Islet precursor cell (in vitro differentiated cells): Measurements from ENCODE around the gene MAST4.
"Not testable (repeated sequence)": the region's sequence is repeated elsewhere in the genome, so short reads cannot be mapped to it uniquely, and the experiment has no call there.

Experiments
- DNase-seq: peaks from one replicate; pipeline ENCODE4 v3.0.0-alpha.2; 2018

The MAST4 gene

DNA sequence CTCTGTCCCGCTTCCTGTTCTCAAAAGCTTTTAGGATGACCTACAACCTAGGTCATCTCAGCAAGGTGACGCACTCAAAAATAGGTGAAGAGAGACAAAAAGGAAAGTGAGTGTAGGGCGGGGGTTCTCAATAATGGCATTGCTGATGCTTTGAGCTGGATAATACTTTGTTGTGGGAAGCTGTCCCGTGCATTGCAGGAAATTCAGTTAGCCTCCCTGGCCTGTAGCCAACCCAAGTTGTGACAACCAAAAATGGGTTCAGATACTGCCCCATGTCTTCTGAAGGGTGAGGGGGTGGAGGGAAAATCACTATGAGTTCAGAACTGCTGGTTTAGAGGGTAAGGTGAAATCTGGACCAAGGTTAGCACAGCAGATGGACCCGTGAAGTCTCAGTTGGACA, 151.4 kb downstream of the MAST4 start:
- no peak for DNase-seq

- DNase-seq = not testable (repeated sequence)
Observed at GRCh38 chr5:66752668-66753067, 156.5 kb downstream of the MAST4 start.

DNA sequence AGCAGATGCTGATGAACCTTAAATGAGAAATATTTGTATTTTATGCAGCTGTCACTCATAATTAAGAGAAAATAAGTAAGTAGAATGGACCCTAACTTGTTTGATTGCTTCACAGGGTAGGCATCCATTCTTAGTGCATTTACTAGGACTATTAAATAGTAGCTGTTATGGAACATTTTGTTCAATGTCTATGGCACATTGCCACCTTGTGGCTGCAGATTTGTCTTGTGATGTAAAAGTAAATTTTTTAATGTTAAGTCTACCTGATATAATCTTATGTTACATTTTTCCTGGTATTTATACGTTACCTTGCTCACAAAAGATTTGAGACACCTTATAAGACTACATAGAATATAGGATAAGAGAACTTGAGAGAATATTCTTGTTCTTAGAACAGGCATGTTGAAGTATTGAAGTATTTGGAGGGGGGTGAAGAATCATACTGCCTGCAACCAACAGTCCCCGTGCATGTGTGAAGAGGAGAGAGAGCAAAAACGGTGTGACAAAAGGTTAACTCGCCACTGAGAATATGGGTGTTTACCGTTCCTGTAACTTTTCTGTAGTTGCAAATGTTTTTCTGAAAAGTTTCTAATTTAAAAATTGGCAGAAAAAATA, 161.1 kb downstream of the MAST4 start:
- no peak for DNase-seq

DNA sequence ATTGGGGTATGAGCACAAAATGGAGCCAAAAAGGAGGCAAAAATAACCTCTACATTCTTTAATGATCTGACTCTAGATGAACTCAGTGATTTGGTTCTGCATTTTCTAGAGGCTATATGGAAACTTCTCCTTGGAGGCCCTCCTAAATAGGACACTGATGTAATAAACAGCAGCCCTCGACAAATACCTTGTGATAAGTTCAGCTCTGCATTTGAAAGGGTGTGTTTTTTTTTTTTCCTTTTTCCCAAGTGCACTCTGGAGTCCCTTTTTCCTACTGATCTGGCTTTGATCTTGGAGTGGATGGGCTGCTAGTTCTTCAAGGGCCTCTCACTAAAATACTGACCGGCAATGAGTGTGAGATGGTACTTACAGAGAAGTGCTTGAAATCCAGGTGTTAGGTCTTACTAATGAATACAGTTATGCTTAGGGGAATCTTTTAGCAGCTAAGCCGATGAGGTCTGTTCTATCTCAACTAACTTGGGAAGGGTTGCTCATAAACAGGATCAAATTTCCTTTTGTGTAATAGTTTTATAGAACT, 161.7 kb downstream of the MAST4 start:
- DNase-seq = no peak

- no peak for DNase-seq
Observed at GRCh38 chr5:66769030-66769733, 173.0 kb downstream of the MAST4 start.

DNA sequence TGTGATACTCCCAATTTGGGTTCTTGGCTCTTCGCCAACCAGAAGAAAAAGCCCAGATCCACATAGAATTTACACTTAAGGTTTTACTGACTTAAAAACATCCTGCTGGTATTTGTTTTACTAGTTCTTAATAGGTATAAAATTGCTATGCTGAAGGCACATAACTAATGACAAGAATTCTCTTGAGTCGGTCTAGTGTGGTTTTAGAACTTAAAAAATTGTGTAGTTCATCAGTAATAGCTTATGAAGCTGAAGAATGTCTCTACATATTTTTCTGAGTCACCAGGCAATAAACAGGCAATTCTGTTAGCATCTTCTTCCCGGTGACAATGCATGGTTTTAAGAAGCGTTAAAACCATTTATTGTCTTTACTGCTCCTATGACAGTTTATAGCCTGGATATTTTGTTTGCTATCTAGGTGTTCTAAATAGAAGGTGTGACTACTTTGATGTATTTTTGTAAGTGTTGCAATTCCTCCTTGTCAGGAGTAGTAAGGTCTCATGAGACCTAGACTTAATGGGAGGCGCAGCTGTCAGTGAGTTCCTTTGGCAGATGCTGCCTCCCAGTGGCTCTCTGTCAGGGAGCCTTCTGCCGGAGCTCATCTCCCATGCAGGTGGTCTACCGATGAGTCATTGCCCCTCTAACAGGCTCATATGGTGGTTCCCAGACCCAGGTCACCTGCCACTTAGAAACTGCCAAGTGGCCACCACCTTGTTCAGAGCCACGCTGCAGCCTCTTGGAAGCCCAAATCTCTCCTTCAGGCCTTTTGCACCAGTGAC, 173.8 kb downstream of the MAST4 start:
- DNase-seq = peak; percentile 72

DNA sequence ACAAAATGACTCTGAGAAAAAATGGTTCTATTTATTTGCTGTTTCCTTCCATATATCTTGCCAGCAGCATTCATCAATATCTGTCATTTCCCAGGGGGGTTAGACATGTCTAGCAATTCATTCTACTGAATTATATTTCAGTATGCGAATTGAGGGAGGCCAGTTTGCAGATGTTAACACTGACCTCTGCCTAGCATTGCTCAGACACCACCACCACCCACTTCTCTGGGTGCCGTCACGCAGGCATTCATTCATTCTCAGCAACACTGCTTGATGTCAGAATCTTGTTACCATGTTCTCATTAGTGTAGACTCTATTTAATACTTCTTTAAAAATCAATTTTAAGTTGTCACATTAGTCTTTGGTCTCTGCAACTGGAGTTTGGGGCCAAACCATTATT, 181.7 kb downstream of the MAST4 start:
- DNase-seq = no peak

GRCh38 chr5:66779528-66779927, 183.3 kb downstream of the MAST4 start:
- DNase-seq = no peak

- no peak for DNase-seq
Observed at GRCh38 chr5:66788556-66788955, 192.4 kb downstream of the MAST4 start.

GRCh38 chr5:66789434-66789833, 193.2 kb downstream of the MAST4 start:
- no peak for DNase-seq

GRCh38 chr5:66793049-66793448, 196.9 kb downstream of the MAST4 start:
- no peak for DNase-seq

DNA sequence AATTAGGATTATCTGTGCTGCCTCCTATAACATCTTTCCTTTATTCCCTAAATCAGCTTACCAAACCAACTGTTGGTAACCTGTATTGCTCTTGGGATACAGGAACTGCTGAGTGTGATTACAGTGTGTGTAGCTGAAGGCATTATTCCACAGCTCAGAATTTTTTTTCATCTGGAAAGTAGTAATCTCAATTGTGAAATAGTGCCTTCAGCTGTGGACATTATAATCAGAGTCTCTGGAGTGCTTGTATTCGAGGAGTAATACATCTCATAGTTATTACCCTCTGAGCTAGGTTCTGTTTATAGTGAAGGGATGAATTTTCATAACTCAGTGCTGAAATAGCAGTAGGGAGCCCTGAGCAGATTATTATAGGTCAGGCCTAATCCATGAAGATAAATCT, 199.5 kb downstream of the MAST4 start:
- DNase-seq = no peak

DNA sequence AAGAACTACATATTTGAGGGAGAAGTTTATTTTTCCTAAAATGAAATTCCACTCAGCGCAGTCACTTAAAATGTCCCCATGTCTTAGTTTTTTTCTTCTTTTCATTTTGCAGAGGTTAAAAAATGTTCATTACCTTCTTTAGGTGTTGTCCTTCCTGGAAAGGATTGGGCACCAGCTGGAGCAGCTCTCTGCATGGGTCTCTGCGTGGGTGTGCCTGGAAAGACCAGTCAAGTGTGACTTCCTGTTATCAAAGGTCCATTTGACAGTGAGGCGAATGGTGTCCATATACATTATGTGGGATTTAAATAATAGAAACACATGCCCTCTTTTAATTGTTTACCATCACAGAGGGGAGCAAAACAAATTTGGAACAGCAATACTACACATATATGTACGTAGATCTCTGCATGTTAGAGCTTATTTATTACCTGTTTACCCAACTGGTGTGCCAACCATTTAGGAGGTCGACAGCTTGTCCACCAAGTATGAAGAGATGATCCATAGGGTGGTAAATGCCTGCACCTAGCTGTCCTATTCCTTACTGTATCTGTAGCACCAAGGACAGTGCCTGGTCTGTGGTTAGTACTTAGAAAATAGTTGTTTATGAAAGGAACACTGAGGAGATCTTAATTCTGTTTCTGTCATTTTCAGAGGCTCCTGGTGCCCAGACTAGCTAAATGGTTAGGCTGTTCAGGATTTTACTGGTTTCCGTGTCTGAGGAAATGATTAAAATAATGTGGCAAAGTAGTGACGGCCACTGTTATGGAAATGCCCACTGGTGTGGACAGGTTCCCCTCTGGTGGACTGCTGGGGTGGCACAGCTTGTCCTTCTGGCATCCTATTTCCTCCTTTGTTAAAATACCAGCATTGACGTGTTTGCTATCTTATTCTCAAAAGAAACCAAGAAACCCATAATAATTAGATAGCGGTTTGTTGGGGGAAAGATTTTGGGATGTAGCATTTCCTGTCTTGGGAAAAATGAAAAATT, 200.4 kb downstream of the MAST4 start:
- DNase-seq = no peak

- no peak for DNase-seq
Observed at GRCh38 chr5:66802941-66803340, 206.7 kb downstream of the MAST4 start.

DNA sequence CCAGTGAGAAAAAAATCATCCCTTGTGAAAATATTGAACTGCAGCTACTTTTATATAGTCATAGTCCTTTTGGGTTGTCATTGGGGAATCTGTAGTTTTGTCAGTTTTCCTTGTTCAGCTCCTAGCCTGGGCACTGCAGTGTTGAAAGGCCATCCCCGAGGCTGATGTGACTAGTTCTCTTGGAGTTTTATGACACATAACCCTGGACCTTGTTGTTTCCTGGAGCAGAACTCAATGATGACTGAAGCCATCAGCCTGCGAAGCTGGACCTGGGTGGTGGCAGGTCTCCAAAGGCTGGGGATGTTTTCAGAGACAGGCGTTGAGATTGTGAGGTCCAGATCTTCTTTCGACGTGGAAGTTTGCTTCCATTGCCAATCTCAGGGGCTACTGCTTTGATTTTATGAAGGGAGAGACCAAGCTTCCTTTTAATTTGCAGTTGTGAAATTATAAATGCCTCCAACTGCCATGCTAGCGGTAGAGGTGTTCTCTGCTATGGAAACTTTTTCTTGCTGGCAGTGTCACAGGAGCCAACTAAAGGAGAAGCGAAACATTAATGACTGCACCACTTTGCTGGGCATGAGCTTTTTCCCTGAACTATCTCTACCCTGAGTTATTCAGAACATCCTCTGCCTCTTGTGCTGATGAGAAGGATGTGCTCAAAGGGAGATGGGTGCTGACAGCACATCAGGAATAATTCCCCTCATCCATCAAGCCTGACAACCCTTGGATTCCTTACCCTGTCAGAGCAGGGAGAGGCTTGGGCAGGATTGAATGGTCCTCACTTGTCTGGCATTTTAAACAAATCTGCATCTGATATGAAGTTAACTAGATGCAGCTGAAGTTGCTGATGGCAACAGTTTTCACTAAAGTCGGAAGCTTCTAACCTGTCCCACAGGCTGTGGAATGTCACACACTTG, 209.6 kb downstream of the MAST4 start:
- DNase-seq = no peak

- no peak for DNase-seq
Observed at GRCh38 chr5:66807743-66808142, 211.6 kb downstream of the MAST4 start.

GRCh38 chr5:66808663-66809062, 212.5 kb downstream of the MAST4 start:
- DNase-seq = no peak

GRCh38 chr5:66810151-66810550, 214.0 kb downstream of the MAST4 start:
- DNase-seq = no peak

DNA sequence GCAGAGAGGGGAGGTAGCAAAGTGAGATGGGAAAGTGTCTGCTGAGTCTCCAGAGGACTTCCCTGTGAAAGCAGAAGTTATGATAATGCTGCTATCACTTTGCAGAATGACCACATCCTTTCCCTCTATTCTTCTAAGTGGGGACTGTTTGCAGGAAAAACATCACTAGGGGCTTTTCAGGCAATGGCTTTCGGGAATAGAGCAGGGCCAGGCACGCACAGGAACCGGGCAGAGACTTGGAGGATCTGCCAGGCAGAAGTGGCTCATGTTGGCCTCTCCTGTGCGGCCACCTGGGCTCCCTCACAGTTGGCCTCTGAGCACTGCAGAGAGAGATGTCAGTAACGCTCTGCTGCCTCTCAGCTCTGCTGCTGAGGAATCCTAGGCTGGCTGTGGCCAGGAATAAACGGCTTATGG, 214.7 kb downstream of the MAST4 start:
- no peak for DNase-seq

- DNase-seq = no peak
Observed at GRCh38 chr5:66812291-66812690, 216.1 kb downstream of the MAST4 start.

- no peak for DNase-seq
Observed at GRCh38 chr5:66813306-66813705, 217.1 kb downstream of the MAST4 start.
